Peyer's patch (tissue), 4 donors: ENCODE results near the gene SOBP. TPM values are rescaled to one million over a fixed set of nuclear protein-coding genes. Genes with fewer than 3 reads are reported as not detected.
A peak's percentile ranks its signal among the peaks of the same experiment; 100 is the strongest.

Experiments
- DNase-seq, 3 donors: peaks; one replicate each; pipeline ENCODE4 v3.0.0-alpha.2; 2017 to 2019
- H3K27ac ChIP-seq, 4 donors: fragments of 200-600 bp; sonication (generic); one replicate each; pipeline ENCODE4 v1.5.1; 2016 to 2019
- H3K27me3 ChIP-seq, 2 donors: fragments of 200-600 bp; sonication (generic); one replicate each; pipeline ENCODE4 v1.5.1; 2019
- H3K36me3 ChIP-seq, 3 donors: fragments of 200-600 bp; sonication (generic); one replicate each; pipeline ENCODE4 v1.5.1; 2016 to 2019
- H3K4me1 ChIP-seq, 4 donors: fragments of 200-600 bp; sonication (generic); one replicate each; pipeline ENCODE4 v1.5.1; 2016 to 2019
- H3K4me3 ChIP-seq, 4 donors: fragments of 200-600 bp; sonication (generic); 1 replicate in 3 of 4; 2 replicates in 1 of 4; pipeline ENCODE4 v1.5.1; 2016 to 2019; ENCODE audit warnings: mild to moderate bottlenecking in 1 of 4
- H3K9me3 ChIP-seq, 4 donors: fragments of 200-600 bp; sonication (generic); one replicate each; pipeline ENCODE4 v1.5.1; 2016 to 2019; ENCODE audit warnings: mild to moderate bottlenecking in 1 of 4
- CTCF ChIP-seq, 6 experiments: fragments of 450-650 bp in 4 of 6; fragments of 200-600 bp in 2 of 6; sonication (generic) in 1 of 6; IDR thresholded peaks; one replicate each; pipeline ENCODE4 v1.5.1; 2017 to 2019; ENCODE audit warnings: antibody characterized with exemption in 6 of 6, mild to moderate bottlenecking in 3 of 6, moderate library complexity in 1 of 6
- POLR2A ChIP-seq, 2 donors: fragments of 450-650 bp; IDR thresholded peaks; one replicate each; pipeline ENCODE4 v1.5.1; 2017; ENCODE audit warnings: antibody characterized with exemption in 2 of 2, mild to moderate bottlenecking in 2 of 2, moderate library complexity in 2 of 2
- total RNA-seq, 4 donors: library from RNA; depleted of rRNA; stranded (reverse); fragments of >200 nt; gene quantifications; one replicate each; pipeline ENCODE4 v1.1.0, GENCODE V29; 2016

Gene SOBP
- total RNA-seq, 4 donors from 2014 or later, result 0.35 to 13.2 (median 1.8) TPM

GRCh38 chr6:107485157-107485556, 4.8 kb upstream of the SOBP start:
- H3K36me3 ChIP-seq, result no peaks in the 10 kb centered on the region
- no peak overlapping the region for H3K4me3 ChIP-seq
- H3K9me3 ChIP-seq, result no peaks in the 10 kb centered on the region
- TF ChIP-seq CTCF (IDR thresholded peaks at IDR 0.05) (no peak), POLR2A (IDR thresholded peaks at IDR 0.05) (no peak)
- peaks cover 0 to 18% (median 9%) of the 10 kb centered on the region in 4 donors for H3K4me1 ChIP-seq
- no peak for DNase-seq
- H3K27ac ChIP-seq, result no peak overlapping the region
- peaks cover 0 to 16% of the 10 kb centered on the region in 2 donors for H3K27me3 ChIP-seq

GRCh38 chr6:107488174-107488874, 1.6 kb upstream of the SOBP start:
- H3K4me1 ChIP-seq, result peaks cover 0 to 37% (median 12%) of the 10 kb centered on the region in 4 donors
- H3K36me3 ChIP-seq, result no peaks in the 10 kb centered on the region
- H3K27ac ChIP-seq, result peak overlapping the region in 2 of 4 donors; percentile 69 to 85
- no peaks in the 10 kb centered on the region for H3K9me3 ChIP-seq
- DNase-seq, result no peak
- TF ChIP-seq POLR2A (IDR thresholded peaks at IDR 0.05), result no peak
- TF ChIP-seq CTCF (IDR thresholded peaks at IDR 0.05), result no peak
- H3K4me3 ChIP-seq, result peak overlapping the region; percentile 37 to 75 (median 68)
- H3K27me3 ChIP-seq, result peaks cover 0 to 29% of the 10 kb centered on the region in 2 donors

GRCh38 chr6:107488875-107489635, 862 bp upstream of the SOBP start:
- Histone ChIP-seq H3K27me3 (peaks cover 0 to 29% of the 10 kb centered on the region in 2 donors), H3K4me1 (peaks cover 0 to 37% (median 12%) of the 10 kb centered on the region in 4 donors)
- DNase-seq, result peak in 1 of 3 donors; percentile 62

GRCh38 chr6:107490566-107491137, 735 bp downstream of the SOBP start:
- H3K36me3 ChIP-seq, result no peaks in the 10 kb centered on the region
- H3K27me3 ChIP-seq, result peaks cover 0 to 29% of the 10 kb centered on the region in 2 donors
- H3K4me3 ChIP-seq, result peak overlapping the region; percentile 37 to 75 (median 68)
- H3K4me1 ChIP-seq, result peaks cover 0 to 41% (median 12%) of the 10 kb centered on the region in 4 donors
- TF ChIP-seq CTCF (IDR thresholded peaks at IDR 0.05), result no peak
- H3K27ac ChIP-seq, result peak overlapping the region; percentile 3 to 85 (median 66)
- DNase-seq, result peak in 1 of 3 donors; percentile 47
- no peaks in the 10 kb centered on the region for H3K9me3 ChIP-seq

More at GRCh38 chr6:107488875-107489635, 862 bp upstream of the SOBP start:
- H3K36me3 ChIP-seq, result no peaks in the 10 kb centered on the region
- no peak for TF ChIP-seq CTCF (IDR thresholded peaks at IDR 0.05)
- H3K27ac ChIP-seq, result peak overlapping the region; percentile 33 to 85 (median 71)
- H3K9me3 ChIP-seq, result no peaks in the 10 kb centered on the region
- H3K4me3 ChIP-seq, result peak overlapping the region; percentile 37 to 75 (median 68)

GRCh38 chr6:107491138-107491609, 1.3 kb downstream of the SOBP start:
- Histone ChIP-seq H3K9me3 (no peaks in the 10 kb centered on the region), H3K4me3 (peak overlapping the region; percentile 37 to 75 (median 68)), H3K36me3 (no peaks in the 10 kb centered on the region), H3K27me3 (peaks cover 0 to 29% of the 10 kb centered on the region in 2 donors), H3K4me1 (peaks cover 0 to 44% (median 12%) of the 10 kb centered on the region in 4 donors), H3K27ac (peak overlapping the region in 3 of 4 donors; percentile 60 to 85 (median 73))
- TF ChIP-seq CTCF (IDR thresholded peaks at IDR 0.05) (no peak), POLR2A (IDR thresholded peaks at IDR 0.05) (no peak)
- peak in 2 of 3 donors; percentile 51 to 60 for DNase-seq
